Peyer's patch (tissue), 4 donors: ENCODE measurements around the gene RPS2.

Experiments
- POLR2A ChIP-seq, 2 donors: fragments of 450-650 bp; IDR thresholded peaks; one replicate each; pipeline ENCODE4 v1.5.1; 2017; ENCODE audit warnings: antibody characterized with exemption in 2 of 2, mild to moderate bottlenecking in 2 of 2, moderate library complexity in 2 of 2
- TF ChIP-seq, protein P1 (sequence below), 6 experiments: fragments of 450-650 bp in 4 of 6; fragments of 200-600 bp in 2 of 6; sonication (generic) in 1 of 6; IDR thresholded peaks; one replicate each; pipeline ENCODE4 v1.5.1; 2017 to 2019; ENCODE audit warnings: antibody characterized with exemption in 6 of 6, mild to moderate bottlenecking in 3 of 6, moderate library complexity in 1 of 6

DNA sequence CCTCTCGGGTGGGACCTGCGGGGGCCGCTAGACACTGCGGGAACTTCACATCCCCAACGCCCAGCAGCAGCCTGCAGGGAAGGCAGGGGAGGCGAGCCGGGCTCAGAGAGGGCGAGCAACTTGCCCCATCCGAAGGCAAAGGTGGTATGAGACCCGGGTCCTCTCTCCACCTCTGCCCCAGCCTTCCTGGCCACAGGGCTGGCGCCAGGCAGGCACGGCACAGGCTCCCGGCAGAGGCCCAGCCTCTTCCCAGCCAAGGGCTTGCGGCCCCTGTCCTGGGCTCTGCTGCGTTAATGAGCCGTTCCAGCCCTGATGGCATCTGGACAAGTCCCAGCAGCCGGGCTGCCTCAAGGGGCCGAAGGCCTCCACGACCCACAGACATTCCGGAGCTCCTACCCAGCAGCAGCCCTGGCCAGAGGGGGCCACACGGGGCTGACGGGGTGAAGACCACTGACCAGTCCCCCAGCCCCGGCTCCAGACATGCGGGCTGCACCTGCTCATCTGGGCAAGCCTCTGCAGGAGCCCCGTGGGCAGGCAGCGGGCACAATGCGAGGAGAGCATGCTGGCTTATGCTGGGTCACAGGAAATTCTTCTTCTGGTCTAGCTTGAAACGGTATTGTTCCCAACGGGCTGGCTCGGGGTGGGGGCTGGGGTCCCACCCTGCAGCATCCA is 45.2 kb downstream of the RPS2 start:
- TF ChIP-seq, protein P1, sequence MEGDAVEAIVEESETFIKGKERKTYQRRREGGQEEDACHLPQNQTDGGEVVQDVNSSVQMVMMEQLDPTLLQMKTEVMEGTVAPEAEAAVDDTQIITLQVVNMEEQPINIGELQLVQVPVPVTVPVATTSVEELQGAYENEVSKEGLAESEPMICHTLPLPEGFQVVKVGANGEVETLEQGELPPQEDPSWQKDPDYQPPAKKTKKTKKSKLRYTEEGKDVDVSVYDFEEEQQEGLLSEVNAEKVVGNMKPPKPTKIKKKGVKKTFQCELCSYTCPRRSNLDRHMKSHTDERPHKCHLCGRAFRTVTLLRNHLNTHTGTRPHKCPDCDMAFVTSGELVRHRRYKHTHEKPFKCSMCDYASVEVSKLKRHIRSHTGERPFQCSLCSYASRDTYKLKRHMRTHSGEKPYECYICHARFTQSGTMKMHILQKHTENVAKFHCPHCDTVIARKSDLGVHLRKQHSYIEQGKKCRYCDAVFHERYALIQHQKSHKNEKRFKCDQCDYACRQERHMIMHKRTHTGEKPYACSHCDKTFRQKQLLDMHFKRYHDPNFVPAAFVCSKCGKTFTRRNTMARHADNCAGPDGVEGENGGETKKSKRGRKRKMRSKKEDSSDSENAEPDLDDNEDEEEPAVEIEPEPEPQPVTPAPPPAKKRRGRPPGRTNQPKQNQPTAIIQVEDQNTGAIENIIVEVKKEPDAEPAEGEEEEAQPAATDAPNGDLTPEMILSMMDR (IDR thresholded peaks at IDR 0.05): no peak
- no peak for TF ChIP-seq POLR2A (IDR thresholded peaks at IDR 0.05)
